ENCODE data around the gene PRDM16.
A peak's percentile ranks its signal among the peaks of the same experiment; 100 is the strongest.

PRDM16 gene

DNA sequence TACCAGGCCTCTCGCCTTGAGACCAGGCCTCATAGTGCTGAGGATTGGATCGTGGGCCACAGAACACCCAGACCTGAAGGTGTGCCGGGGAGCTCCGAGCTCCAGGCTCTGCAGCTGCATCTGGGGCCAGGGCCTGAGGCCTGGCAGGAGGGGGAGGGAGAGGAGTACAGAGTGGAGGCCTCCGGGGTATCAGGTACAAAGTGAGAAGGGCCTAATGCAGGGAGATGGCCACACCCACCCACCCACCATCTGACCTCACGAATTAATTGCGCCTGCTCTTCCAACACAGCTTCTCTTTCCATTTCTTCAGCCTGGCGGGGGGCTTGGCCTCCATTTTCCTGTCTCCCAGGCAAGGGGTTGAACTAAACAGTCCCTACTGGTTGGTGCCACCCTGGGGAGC is 286.1 kb downstream of the PRDM16 start:
- TF ChIP-seq, protein P1, sequence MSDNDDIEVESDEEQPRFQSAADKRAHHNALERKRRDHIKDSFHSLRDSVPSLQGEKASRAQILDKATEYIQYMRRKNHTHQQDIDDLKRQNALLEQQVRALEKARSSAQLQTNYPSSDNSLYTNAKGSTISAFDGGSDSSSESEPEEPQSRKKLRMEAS (IDR thresholded peaks at IDR 0.05; ENCODE audit: low read depth, low read length) = no peak
- TF ChIP-seq POLR2A (IDR thresholded peaks at IDR 0.05; ENCODE audit: extremely low read depth, insufficient read length) (no peak), MYC (IDR thresholded peaks at IDR 0.05; ENCODE audit: low read depth, low read length) (no peak)
- TF ChIP-seq, protein P2, sequence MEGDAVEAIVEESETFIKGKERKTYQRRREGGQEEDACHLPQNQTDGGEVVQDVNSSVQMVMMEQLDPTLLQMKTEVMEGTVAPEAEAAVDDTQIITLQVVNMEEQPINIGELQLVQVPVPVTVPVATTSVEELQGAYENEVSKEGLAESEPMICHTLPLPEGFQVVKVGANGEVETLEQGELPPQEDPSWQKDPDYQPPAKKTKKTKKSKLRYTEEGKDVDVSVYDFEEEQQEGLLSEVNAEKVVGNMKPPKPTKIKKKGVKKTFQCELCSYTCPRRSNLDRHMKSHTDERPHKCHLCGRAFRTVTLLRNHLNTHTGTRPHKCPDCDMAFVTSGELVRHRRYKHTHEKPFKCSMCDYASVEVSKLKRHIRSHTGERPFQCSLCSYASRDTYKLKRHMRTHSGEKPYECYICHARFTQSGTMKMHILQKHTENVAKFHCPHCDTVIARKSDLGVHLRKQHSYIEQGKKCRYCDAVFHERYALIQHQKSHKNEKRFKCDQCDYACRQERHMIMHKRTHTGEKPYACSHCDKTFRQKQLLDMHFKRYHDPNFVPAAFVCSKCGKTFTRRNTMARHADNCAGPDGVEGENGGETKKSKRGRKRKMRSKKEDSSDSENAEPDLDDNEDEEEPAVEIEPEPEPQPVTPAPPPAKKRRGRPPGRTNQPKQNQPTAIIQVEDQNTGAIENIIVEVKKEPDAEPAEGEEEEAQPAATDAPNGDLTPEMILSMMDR (IDR thresholded peaks at IDR 0.05; ENCODE audit: low read depth, low read length) = no peak
- DNase-seq (ENCODE audit: low read depth) = no peak
- no peak overlapping the region for H3K4me3 ChIP-seq (ENCODE audit: low read depth, low read length)

DNA sequence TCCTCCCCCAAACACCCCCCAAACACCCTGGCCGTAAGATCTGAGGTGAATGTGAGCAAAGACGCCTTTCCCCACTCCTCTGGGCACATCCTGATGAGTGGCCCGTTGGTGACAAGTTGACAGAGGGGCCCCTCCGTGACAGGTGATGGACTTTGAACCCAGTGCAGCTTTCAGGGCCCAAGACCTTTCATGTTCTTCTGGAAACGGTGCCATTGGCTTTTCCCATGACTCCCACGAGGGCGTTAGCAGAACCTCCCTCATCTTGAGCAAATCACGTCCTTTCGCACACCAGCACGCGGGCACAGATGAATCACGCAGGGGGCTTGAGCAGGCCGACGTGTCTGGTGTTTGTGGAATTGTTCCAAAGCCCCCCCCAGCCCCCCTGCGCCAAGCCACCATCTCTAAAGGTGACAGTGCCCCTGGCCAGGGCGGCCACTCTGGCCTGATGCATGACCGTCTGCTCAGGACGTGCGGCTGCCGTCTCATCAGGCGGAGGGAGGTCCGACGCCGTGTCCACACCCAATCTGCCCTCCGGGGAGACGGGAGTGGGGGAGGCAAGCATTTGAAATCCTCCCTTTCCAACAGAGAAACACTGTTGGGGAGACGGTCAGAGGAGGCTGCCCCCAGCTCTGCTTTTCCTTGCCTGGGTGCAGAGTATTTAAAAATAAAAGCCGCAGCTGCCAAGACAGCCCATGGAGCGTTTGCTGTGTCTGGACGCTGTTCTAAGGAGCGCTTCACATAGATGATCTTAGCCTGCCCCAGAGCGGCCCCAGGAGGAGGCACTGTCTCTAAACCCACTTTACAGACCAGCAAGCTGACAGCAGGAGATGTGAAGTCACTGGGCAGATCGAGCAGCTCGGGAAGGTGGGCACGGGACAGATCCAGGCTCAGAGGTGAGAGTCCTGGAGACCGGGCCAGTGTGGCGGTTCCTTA is 287.2 kb downstream of the PRDM16 start:
- no peak overlapping the region for H3K4me3 ChIP-seq (ENCODE audit: low read depth, low read length)
- DNase-seq (ENCODE audit: low read depth) = peak; percentile 8
- no peak for TF ChIP-seq MYC (IDR thresholded peaks at IDR 0.05; ENCODE audit: low read depth, low read length)
- TF ChIP-seq, protein P2 (IDR thresholded peaks at IDR 0.05; ENCODE audit: low read depth, low read length) = peak; percentile 6

DNA sequence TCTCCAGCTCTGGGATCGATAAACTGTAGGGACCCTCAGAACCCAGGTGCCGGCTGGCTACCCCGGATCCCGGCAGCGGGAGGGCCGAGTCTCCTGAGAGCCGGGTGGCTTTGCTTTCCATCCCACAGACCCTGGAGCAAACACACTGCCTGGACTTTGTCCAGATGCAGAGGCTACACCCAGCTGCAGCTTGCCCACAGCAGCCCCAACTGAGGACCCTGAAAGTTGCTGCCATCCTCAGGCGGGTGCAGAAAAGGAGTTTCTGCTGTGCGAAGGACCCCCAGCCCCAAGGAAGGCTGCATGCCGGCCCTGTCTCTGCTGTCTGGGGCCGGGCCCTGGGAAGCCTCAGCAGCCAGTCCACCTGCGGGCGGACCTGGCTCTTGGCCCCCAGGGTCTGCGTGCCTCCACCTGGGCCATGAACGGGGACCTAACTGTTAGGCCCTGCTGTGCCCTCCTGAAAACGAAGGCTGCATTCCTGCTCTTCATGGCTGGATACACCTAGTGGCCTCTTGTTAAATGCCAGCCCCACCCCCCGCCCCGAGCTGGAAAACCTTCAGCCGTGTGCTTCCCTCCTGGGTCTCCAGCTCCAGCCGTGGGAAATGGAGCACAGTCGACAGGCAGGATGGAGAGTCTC is 287.9 kb downstream of the PRDM16 start:
- TF ChIP-seq, protein P1 (IDR thresholded peaks at IDR 0.05; ENCODE audit: low read depth, low read length) = no peak
- no peak for TF ChIP-seq POLR2A (IDR thresholded peaks at IDR 0.05; ENCODE audit: extremely low read depth, insufficient read length)
- TF ChIP-seq, protein P2 (IDR thresholded peaks at IDR 0.05; ENCODE audit: low read depth, low read length) = no peak
- no peak for TF ChIP-seq MYC (IDR thresholded peaks at IDR 0.05; ENCODE audit: low read depth, low read length)

DNA sequence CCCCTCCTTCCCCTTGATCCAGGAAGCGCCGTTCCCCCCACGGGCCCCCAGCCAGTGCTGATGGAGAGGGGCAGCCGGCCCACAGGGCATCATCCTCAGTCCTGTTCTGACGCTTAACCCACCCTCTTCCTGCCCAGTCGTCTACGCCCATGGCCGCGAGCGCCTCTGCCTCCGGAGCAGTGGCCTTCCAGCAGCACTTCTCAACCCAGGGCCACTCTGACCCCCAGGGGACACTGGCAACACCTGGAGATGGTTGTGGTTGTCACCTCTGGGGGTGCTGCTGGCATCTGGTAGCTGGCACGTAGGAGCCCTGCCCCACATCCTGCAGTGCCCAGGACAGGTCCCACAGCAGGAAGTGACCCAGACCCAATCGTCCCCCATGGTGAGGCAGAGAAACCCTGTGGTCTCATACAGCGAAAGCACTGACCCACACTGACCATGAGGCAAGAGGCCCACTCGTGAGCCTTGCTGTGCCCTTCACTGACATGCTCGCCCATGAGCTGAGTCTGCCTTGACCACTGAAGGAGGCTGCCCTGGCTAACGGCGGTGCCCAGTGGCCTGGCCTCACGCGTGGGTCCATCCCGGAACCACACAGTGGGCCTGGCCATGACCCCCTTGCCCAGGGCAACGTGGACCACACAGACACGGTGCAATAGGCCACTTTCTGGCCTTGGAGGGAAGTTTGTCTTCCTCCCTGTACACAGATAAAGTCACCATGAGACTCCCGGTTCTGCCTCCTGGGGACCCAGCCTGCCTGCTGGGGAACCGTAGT is 288.7 kb downstream of the PRDM16 start:
- no peak for TF ChIP-seq POLR2A (IDR thresholded peaks at IDR 0.05; ENCODE audit: extremely low read depth, insufficient read length)
- H3K4me3 ChIP-seq (ENCODE audit: low read depth, low read length) = no peak overlapping the region
- DNase-seq (ENCODE audit: low read depth) = no peak

More for the DNA sequence above, 287.9 kb downstream of the PRDM16 start:
- no peak overlapping the region for H3K4me3 ChIP-seq (ENCODE audit: low read depth, low read length)
- no peak for DNase-seq (ENCODE audit: low read depth)

DNA sequence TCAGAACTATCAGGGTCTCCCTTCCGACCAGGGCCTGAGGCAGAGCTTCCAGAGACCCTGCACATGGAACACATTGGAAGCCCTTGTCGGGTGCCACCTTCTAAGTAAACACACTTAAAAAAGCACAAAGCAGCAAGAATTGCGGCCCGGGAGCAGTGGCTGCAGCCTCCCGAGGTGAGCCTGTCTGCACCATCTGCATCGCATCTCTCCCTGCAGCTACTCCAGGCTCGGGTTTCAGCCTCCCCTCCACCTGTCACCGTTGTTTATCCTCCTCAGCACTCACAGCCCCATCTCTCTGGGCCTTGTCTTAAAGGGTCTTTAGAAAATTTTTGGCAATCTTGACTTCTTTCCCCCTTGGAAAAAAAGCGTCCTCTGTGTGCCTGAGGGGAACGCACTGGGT is 290.3 kb downstream of the PRDM16 start:
- TF ChIP-seq, protein P1 (IDR thresholded peaks at IDR 0.05; ENCODE audit: low read depth, low read length) = no peak
- TF ChIP-seq, protein P2 (IDR thresholded peaks at IDR 0.05; ENCODE audit: low read depth, low read length) = no peak
- TF ChIP-seq MYC (IDR thresholded peaks at IDR 0.05; ENCODE audit: low read depth, low read length) (no peak), POLR2A (IDR thresholded peaks at IDR 0.05; ENCODE audit: extremely low read depth, insufficient read length) (no peak)
- no peak for DNase-seq (ENCODE audit: low read depth)
- H3K4me3 ChIP-seq (ENCODE audit: low read depth, low read length) = no peak overlapping the region
